Activated CD4-positive, alpha-beta T cell treated with anti-CD3 and anti-CD28 coated beads for 24 hours (primary cell): ENCODE data around the gene MAD1L1.

ENCODE experiments used
- DNase-seq, 2 donors: peaks; one replicate each; pipeline ENCODE4 v3.0.0-alpha.2; 2020; ENCODE audit warnings: low read depth in 2 of 2

The MAD1L1 gene

DNA sequence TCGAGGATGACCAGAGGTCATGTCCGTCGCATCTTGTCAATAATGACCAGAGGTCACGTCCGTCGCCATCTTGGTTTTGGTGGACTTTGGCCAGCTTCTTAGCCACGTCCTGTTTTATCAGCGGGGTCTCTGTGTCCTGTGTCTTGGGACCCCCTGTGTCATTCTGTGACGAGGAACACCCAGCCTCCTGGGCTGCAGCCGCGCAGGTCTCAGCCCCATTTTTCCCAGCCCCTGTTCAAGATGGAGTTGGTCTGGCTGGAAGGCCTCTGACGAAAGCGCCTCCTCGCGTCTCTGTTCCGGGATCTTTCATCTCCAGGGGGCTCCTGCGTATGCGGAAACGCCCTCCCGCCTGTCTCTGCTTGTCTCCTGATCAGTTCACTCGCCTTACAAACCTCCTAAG lies 428.4 kb downstream of the MAD1L1 start:
- no peak for DNase-seq

GRCh38 chr7:1802899-1803298 lies 429.8 kb downstream of the MAD1L1 start:
- no peak for DNase-seq

DNA sequence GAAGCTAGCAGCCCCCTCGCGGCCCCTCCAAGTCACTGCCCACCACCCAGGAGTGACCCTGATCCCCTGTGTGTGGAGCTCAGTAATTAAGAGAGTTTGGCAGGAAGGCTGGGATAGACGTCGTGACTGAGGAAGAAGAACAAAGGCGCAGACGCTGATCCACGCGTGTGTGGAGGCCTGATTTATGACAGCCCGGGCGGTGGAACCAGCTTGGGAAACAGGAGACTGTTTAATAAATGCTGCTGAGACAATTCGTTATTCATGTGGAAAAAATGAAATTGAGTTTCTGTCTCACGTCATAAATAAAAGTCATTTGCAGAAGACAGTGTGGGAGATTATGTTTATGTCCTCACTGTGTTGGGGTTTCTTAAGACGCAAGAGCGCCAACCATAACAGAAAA lies 431.8 kb downstream of the MAD1L1 start:
- DNase-seq: no peak

DNA sequence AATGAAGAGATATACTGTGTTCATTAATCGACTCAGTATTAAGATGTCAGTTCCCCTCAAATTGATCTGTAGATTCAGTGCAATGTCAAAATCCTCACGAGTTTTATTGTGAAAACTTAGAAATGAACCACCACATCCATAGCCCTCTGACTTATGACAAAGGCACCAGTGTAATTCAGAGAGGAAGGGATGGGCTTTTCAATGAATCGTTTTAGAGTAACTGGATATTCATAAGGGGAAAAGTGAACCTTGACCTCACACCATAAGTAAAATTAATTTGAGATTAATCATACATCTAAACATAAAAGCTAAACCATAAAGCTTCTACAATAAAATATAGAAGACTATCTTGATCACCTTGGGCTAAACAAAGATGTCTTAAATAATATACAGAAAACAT lies 434.6 kb downstream of the MAD1L1 start:
- DNase-seq: no peak

DNA sequence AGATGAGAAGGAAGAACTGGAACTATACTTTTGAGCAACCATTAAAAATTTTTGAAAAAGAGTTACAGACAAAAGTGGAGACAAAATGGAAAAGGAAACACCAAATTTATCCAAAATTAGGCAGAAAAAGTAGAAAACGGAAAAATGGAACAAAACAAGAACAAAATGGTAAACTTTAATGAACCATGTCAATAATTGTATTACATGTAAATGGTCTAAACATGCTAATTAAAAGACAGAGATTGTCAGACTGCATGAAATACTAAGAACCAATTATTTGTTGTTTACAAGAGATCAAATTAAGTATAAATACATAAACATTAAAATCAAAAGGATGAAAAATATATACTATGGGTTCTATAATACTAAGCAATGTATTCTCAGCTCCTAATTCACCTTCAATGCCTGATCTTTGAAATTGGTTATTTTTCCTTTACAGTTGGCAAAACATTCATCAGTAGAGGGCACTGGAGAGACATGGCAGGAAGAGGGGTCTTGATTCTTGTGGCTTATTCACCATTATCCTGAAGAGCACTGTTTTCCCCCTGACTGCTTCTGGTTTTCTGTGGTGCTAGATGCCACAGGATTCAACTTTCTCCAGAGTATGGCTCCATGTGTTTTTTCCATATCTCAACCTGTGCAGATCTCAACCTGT lies 437.7 kb downstream of the MAD1L1 start:
- no peak for DNase-seq

GRCh38 chr7:1787681-1788235 lies 445.0 kb downstream of the MAD1L1 start:
- DNase-seq: no peak

- DNase-seq: no peak
Measured at GRCh38 chr7:1787241-1787640, 445.5 kb downstream of the MAD1L1 start.

DNA sequence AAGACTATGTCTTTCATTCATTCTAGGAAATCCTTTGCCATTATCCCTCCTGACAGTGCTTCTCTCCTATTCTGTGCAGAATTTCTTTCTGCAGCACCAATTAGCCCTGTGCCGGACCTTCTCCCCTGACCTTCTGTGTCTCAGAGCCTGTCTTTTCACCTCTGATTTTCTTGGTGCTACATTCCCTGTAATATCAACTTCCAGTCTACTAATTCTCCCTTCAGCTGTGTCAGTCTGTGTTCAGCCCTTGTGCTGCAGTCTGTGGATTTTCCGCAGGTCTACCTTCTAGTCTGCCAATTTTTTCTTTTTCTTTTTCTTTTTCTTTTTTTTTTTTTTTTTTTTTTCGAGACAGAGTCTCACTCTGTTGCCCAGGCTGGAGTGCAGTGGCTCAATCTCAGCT lies 446.9 kb downstream of the MAD1L1 start:
- no peak for DNase-seq

DNA sequence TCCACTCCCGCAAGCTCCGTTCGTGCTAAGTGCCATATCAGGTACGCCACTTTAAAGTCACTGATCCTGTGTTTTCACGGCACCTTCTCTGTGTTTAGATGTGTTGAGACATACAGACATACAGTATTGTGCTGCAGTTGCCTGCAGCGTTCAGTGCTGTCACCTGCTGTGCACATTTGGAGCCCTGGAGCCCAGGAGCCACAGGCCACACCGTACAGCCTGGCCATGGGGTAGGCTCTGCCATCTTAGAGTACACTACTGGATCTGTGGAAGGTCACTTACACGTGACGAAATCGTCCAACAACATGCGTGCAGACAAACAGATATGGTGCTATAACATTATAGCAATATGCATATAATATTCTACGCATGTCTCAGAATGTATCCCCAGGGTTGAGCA lies 451.4 kb downstream of the MAD1L1 start:
- no peak for DNase-seq

GRCh38 chr7:1779445-1779844 lies 453.3 kb downstream of the MAD1L1 start:
- no peak for DNase-seq

DNA sequence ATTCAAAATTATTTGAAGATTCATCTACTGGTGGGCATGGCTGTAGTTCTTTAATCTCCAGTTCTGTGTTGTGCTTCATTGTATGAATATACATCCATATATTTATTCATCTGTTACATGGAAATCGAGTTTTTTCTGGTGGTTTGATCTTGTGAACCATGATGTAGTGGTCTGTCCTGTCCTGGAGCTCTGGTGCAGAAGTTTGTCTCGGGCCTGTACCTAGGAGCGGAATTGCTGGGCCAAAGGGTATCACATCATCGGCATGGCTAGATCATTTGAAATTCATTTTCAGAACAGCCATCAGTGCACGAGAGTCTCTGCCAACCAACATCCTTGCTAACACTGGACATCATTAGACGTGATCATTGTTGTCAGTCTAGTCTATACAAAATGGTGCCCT lies 455.6 kb downstream of the MAD1L1 start:
- no peak for DNase-seq

GRCh38 chr7:1775389-1775788 lies 457.4 kb downstream of the MAD1L1 start:
- no peak for DNase-seq

DNA sequence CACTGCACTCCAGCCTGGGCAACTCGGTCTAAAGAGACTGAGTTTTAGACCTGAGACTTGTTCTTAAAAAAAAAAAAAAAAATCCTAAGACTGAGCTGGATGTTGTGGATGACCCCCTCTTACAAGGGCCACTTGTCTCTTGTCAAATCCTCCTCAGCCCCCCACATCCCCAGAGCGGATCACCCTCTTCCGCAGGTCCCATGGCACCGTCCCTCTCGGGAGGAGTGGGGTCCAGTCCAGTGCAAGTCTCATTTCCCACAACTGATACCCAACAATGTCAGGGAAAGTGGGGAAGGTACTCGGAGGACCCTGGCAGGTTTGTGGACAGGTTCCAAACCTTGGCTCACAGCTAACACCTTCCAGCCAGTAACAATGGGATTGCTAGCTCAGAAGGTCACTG lies 462.4 kb downstream of the MAD1L1 start:
- no peak for DNase-seq

DNA sequence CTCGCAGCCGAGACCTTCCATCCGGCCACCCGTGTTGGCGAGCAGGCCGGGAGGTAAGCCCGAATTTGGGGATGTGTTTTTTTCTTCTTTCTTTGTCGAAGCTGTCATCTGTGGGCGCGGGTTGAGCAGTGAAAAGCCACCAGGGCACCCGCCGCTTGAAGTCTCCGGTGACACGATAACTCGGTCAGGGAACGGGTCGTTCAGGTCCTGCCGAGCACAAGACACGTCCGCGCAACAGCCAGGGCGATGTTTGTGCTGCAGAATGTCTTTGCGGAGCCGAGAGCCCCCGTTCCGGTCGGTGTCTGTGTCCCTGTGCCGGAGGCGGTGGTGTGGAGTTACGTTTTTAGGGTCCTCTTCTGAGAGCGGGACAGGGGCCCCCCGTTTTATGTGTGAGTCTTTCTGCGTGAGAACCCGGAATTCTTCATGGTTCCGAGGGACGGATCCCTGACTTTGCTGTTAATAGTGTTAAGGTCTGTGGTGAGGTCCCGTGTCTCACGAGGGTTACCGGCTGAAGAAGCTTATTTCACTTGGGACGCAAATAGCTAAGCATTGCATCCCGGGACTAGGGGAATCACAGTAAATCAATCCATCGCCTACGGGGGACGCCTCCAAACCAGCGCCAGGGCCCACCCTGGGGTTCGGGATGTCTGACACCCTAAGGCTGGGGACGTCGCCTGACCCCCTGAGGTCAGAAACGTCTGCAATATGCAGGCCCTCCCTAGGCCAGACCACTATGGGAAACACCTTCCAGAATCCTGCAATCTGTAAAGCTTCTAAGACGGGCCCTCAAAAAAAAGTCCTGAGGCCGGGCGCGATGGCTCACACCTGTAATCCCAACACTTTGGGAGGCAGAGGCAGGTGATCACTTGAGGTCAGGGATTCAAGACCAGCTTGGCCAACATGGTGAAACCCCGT lies 463.2 kb downstream of the MAD1L1 start:
- DNase-seq: no peak

GRCh38 chr7:1768832-1769231 lies 463.9 kb downstream of the MAD1L1 start:
- no peak for DNase-seq

DNA sequence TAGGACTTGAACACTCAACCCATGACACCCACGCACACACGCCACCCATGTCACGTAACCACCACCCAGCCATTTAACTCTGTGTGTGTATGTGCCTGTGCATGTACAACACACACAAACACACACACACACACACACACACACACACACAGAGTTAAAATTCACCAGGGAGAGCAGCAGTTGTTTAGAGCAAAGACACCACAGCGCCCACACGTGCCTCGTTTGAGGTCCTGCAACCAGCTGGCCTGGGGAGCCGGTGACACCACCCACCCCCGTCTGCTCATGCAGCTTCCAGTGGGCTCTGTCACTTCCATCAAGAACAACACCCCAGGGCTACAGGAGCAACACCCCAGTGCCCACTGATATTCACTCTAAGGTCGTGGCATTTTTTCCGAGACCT lies 465.2 kb downstream of the MAD1L1 start:
- DNase-seq: no peak
